Measurements from ENCODE around the gene SIM1. TPM values are rescaled to one million over a fixed set of nuclear protein-coding genes. Genes with fewer than 3 reads are reported as not detected.

Gene SIM1
- total RNA-seq, 1 donor from 2014 or later = not detected

DNA sequence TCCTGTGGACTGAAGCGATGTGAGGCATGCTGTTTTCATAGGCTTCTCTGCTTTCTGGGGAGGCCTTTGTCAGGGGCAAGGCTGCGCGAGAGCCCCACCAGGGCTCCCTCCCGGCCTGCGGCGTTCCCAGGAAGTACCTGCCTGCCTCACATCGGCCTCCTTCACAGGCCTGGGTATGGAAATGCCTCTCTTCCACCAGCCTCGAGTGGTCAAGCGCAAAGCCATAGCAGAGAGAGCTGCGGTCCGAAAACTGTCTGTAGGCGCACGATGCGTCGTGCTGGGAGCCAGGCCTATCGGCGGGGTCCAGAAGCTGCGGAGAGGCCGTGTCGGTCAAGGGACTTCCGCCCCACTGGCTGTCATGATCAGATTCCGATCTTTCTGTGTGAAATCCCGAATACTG lies 71.2 kb downstream of the SIM1 start:
- Histone ChIP-seq H3K4me3 (ENCODE audit: insufficient read depth, low read depth, low read length) (no peak overlapping the region), H3K9ac (ENCODE audit: low read length) (no peak overlapping the region), H3K9me3 (ENCODE audit: insufficient read depth, low read depth, low read length) (no peaks in the 10 kb centered on the region), H4K20me1 (ENCODE audit: insufficient read depth, low read length) (no peaks in the 10 kb centered on the region), H3K27ac (ENCODE audit: low read depth, low read length) (no peak overlapping the region), H3K4me1 (ENCODE audit: insufficient read depth, low read length) (no peaks in the 10 kb centered on the region), H3K79me2 (ENCODE audit: insufficient read depth, low read length) (no peaks in the 10 kb centered on the region), H3K27me3 (ENCODE audit: insufficient read depth, low read length) (no peaks in the 10 kb centered on the region), H2AFZ (ENCODE audit: low read depth, low read length) (no peak overlapping the region), H3K4me2 (ENCODE audit: low read length) (no peak overlapping the region), H3K36me3 (ENCODE audit: insufficient read depth, low read length) (no peaks in the 10 kb centered on the region)
- Mint-ChIP-seq H3K27ac (ENCODE audit: unreplicated experiment) (no peak overlapping the region), H3K4me3 (ENCODE audit: unreplicated experiment) (no peak overlapping the region), H3K36me3 (ENCODE audit: low read depth, unreplicated experiment) (no peaks in the 10 kb centered on the region), H3K4me1 (ENCODE audit: low read depth, unreplicated experiment) (no peaks in the 10 kb centered on the region), H3K9me3 (ENCODE audit: unreplicated experiment) (no peaks in the 10 kb centered on the region), H3K27me3 (ENCODE audit: low read depth, unreplicated experiment) (no peaks in the 10 kb centered on the region)
- TF ChIP-seq EZH2 (IDR thresholded peaks at IDR 0.05; ENCODE audit: insufficient read depth, low read length) = no peak
- TF ChIP-seq, protein P1, sequence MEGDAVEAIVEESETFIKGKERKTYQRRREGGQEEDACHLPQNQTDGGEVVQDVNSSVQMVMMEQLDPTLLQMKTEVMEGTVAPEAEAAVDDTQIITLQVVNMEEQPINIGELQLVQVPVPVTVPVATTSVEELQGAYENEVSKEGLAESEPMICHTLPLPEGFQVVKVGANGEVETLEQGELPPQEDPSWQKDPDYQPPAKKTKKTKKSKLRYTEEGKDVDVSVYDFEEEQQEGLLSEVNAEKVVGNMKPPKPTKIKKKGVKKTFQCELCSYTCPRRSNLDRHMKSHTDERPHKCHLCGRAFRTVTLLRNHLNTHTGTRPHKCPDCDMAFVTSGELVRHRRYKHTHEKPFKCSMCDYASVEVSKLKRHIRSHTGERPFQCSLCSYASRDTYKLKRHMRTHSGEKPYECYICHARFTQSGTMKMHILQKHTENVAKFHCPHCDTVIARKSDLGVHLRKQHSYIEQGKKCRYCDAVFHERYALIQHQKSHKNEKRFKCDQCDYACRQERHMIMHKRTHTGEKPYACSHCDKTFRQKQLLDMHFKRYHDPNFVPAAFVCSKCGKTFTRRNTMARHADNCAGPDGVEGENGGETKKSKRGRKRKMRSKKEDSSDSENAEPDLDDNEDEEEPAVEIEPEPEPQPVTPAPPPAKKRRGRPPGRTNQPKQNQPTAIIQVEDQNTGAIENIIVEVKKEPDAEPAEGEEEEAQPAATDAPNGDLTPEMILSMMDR (IDR thresholded peaks at IDR 0.05; ENCODE audit: insufficient read depth, low read depth, low read length) = no peak
- no peak for FAIRE-seq
- no peak for DNase-seq (ENCODE audit: low read depth)

DNA sequence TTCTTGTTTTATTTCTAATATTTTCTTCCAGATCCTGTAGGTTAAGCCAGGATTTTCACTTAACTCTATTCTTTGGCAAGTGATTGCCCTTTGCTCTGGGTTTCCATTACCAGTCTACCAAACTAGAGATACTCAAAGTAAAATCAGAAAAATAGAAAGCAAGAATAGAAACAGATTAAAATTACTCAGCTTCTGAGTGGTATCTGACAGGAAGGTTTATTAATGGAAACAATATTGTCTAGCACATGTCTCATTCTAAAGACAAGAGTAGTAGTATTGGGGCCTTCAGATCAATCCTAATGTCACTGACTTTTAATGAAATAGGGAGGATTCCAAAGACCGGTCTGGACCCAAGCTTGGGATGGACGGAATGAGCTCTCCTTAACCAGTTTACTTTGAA lies 72.3 kb downstream of the SIM1 start:
- no peaks in the 10 kb centered on the region for H3K4me1 Mint-ChIP-seq (ENCODE audit: low read depth, unreplicated experiment)
- H3K36me3 ChIP-seq (ENCODE audit: insufficient read depth, low read length) = no peaks in the 10 kb centered on the region
- H3K27ac ChIP-seq (ENCODE audit: low read depth, low read length) = no peak overlapping the region
- H2AFZ ChIP-seq (ENCODE audit: low read depth, low read length) = no peak overlapping the region
- H3K79me2 ChIP-seq (ENCODE audit: insufficient read depth, low read length) = no peaks in the 10 kb centered on the region
- H3K9ac ChIP-seq (ENCODE audit: low read length) = no peak overlapping the region
- no peak overlapping the region for H3K4me3 ChIP-seq (ENCODE audit: insufficient read depth, low read depth, low read length)
- no peaks in the 10 kb centered on the region for H3K27me3 ChIP-seq (ENCODE audit: insufficient read depth, low read length)
- TF ChIP-seq EZH2 (IDR thresholded peaks at IDR 0.05; ENCODE audit: insufficient read depth, low read length) = no peak
- TF ChIP-seq, protein P1 (IDR thresholded peaks at IDR 0.05; ENCODE audit: insufficient read depth, low read depth, low read length) = no peak
- no peak overlapping the region for H3K27ac Mint-ChIP-seq (ENCODE audit: unreplicated experiment)
- H3K9me3 ChIP-seq (ENCODE audit: insufficient read depth, low read depth, low read length) = no peaks in the 10 kb centered on the region
- no peaks in the 10 kb centered on the region for H4K20me1 ChIP-seq (ENCODE audit: insufficient read depth, low read length)
- H3K9me3 Mint-ChIP-seq (ENCODE audit: unreplicated experiment) = no peaks in the 10 kb centered on the region
- no peaks in the 10 kb centered on the region for H3K27me3 Mint-ChIP-seq (ENCODE audit: low read depth, unreplicated experiment)
- DNase-seq (ENCODE audit: low read depth) (no peak), FAIRE-seq (no peak)
- H3K36me3 Mint-ChIP-seq (ENCODE audit: low read depth, unreplicated experiment) = no peaks in the 10 kb centered on the region
- no peak overlapping the region for H3K4me2 ChIP-seq (ENCODE audit: low read length)
- no peak overlapping the region for H3K4me3 Mint-ChIP-seq (ENCODE audit: unreplicated experiment)
- no peaks in the 10 kb centered on the region for H3K4me1 ChIP-seq (ENCODE audit: insufficient read depth, low read length)

DNA sequence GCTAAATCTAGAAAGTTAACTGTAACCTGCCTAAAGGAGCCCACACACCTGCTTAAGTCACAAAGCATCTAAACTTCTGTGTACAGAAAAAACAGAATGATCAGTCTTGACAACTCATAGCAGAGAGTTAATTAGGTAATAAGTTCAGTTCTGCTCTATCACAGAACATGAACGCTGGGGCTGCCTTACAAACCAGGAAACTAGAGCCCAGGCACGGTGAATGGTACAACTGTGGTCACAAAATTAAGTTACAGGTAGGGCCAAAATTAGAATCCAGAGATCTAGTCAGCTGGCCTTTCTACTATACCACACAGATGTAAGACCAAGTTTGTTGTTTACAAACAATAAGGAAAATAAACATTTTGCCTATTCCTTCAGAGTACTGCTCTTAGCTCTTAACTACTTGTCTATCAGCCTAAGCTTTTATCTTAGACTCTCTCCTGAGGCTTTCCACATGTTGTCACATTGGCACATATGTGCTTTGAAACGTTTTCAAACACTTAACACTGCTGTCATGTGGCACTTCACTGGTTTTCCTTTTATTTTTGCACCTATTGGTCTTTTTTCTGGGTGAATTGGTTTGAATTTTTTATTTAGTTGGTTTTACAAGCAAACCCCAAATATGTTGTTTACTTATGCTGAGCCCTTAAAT lies 75.7 kb downstream of the SIM1 start:
- no peak overlapping the region for H3K9ac ChIP-seq (ENCODE audit: low read length)
- Mint-ChIP-seq H3K27ac (ENCODE audit: unreplicated experiment) (no peak overlapping the region), H3K4me3 (ENCODE audit: unreplicated experiment) (no peak overlapping the region), H3K9me3 (ENCODE audit: unreplicated experiment) (no peaks in the 10 kb centered on the region), H3K27me3 (ENCODE audit: low read depth, unreplicated experiment) (no peaks in the 10 kb centered on the region), H3K36me3 (ENCODE audit: low read depth, unreplicated experiment) (no peaks in the 10 kb centered on the region), H3K4me1 (ENCODE audit: low read depth, unreplicated experiment) (no peaks in the 10 kb centered on the region)
- TF ChIP-seq EZH2 (IDR thresholded peaks at IDR 0.05; ENCODE audit: insufficient read depth, low read length) = no peak
- TF ChIP-seq, protein P1 (IDR thresholded peaks at IDR 0.05; ENCODE audit: insufficient read depth, low read depth, low read length) = no peak
- H3K27ac ChIP-seq (ENCODE audit: low read depth, low read length) = no peak overlapping the region
- H4K20me1 ChIP-seq (ENCODE audit: insufficient read depth, low read length) = no peaks in the 10 kb centered on the region
- no peak overlapping the region for H2AFZ ChIP-seq (ENCODE audit: low read depth, low read length)
- peak; percentile 66 for FAIRE-seq
- no peaks in the 10 kb centered on the region for H3K79me2 ChIP-seq (ENCODE audit: insufficient read depth, low read length)
- no peak overlapping the region for H3K4me2 ChIP-seq (ENCODE audit: low read length)
- DNase-seq (ENCODE audit: low read depth) = no peak
- H3K27me3 ChIP-seq (ENCODE audit: insufficient read depth, low read length) = no peaks in the 10 kb centered on the region
- no peaks in the 10 kb centered on the region for H3K4me1 ChIP-seq (ENCODE audit: insufficient read depth, low read length)
- H3K36me3 ChIP-seq (ENCODE audit: insufficient read depth, low read length) = no peaks in the 10 kb centered on the region
- no peaks in the 10 kb centered on the region for H3K9me3 ChIP-seq (ENCODE audit: insufficient read depth, low read depth, low read length)
- H3K4me3 ChIP-seq (ENCODE audit: insufficient read depth, low read depth, low read length) = no peak overlapping the region

All from astrocyte (in vitro differentiated cells and primary cell).